GM18499 (cell line): ENCODE results near the gene ZNF496.
"Not testable (repeated sequence)": the region's sequence is repeated elsewhere in the genome, so short reads cannot be mapped to it uniquely, and the experiment has no call there.

Experiments
- ATAC-seq: cut with Tn5 transposase; IDR thresholded peaks from one replicate; pipeline ENCODE4 v1.9.1; 2021; ENCODE audit warnings: moderate number of reproducible peaks; ENCODE audit not compliant: insufficient read depth, unreplicated experiment

Gene ZNF496

DNA sequence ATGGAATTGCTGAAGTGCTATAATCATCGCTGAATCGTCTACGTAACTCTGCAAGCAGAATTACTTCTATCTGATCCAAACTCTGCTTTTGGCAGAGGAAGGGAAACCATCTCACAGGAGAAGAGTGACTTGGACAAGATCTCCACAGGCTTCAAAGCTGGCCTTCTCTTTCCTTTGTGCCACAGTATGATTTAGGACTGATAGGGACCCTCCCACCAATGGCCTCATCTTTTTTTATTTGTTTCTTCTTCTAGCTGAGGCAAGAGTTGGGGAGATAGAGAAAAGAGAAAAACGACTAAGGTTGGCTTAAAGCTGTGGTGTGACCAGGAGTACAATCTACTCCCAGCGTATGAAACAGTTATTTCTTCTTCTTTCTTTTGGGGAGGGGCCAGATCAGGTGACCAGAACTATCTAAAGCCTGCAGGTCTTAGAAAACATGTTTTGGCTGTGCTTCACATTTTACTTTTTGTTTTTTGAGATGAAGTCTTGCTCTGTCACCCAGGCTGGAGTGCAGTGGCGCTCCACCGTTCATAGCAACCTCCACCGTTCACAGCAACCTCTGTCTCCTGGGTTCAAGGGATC lies 35.0 kb downstream of the ZNF496 start:
- ATAC-seq, result no peak

DNA sequence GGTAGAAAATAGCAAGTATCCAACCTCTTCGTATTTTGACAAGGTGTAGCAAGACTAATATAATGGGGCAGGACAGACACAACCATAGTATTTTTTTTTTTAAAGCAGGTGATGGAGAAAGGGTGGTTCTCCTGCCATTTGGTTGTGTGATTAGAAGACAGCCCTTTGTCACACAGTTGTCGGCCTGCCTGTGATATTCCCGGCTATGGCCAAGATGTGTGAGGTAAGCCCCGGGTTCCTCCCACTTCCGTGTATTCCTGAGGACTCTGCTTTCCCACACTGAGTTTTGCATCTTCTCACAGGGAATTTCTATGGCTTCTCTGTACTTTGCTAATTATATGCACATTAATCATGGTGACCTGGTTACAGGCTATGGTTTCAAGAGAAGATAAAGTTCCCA lies 35.9 kb downstream of the ZNF496 start:
- no peak for ATAC-seq

DNA sequence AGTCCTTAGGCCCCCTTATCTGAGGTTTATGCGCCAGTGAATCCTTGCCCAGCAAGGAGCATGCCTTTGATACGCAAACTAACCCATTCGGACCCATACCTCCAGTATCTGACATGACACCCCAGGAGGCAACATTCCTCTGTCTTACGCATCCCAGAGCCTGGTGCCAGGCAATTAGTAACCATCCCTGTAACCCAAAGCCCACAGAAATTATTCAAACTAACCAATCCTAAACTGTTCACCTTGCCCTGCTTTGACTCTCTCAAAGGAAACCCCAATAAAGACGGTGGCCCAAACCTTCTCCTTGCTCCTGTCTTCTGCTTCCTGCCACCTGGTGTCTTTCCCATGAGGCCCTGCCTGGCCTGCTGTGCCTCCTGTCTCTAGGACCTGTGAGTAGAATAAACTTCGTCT lies 36.4 kb downstream of the ZNF496 start:
- no peak for ATAC-seq

DNA sequence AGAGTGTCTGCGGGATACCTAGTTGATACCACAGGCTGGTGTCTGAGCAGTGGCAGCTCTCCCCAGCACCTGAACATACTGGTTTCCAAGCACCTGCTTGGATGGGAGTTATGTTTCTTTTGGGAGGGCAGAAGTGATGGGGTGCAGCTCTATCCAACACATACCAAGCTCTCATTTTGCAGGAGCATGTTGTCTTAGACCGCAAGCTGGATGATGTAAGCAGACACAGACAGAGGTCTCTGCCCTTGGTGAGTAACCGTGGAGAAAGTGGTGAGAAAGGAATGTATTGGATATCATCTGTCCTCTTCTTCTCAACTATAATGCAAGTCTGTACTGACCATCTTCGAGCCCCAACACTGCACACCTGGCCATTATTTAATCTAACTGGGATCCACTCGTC lies 37.4 kb downstream of the ZNF496 start:
- no peak for ATAC-seq

DNA sequence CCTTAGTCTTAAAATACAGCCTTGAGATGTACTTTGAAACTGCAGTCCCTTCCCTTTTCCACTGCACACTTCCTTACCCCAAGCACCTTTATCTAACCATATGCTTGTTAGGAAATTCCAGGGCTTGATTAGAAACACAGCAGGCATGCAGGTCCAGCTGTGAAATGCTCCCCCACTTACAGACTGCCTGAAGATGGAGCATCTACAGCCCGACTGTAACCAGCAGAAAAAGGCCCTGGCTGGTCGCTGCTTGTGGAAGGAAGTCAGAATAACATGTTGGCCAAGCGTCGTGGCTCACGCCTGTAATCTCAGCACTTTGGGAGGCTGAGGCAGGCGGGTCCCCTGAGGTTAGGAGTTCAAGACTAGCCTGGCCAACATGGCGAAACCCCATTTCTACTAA lies 38.6 kb downstream of the ZNF496 start:
- no peak for ATAC-seq

DNA sequence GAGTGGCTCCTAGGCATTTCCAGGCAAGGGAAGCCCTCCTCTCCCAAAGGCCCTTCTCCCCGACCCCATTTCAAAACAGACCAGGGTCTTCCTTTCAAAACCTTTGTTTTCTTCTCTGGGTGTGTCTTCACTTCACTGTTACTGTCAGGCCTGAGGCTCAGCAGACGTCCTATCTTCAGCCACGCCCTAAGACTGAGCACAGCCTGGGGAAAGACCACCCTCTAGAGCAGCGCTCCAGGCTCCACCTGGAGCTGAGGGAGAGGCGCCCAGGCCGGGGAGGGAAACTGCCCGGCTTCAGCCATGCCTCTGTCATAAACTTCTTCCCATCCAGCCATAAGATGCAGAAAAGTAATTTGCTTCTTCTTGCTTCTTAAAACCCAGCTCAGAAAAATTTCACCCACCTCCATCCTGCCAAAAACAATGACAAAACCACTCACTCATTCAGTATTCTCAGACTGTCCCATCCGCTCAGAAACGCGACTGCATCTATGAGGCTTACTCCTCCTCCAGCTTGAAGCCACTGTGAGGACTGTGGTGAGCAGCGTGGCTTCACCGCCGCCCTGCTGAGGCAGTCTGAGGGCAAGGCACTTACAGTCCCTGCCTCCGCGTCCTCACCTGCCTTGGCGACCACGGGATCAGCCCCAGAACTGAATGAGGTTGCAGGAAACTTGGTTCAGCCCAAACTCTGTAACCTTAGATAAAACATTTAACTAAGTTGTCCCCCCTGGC lies 39.7 kb downstream of the ZNF496 start:
- ATAC-seq, result no peak

DNA sequence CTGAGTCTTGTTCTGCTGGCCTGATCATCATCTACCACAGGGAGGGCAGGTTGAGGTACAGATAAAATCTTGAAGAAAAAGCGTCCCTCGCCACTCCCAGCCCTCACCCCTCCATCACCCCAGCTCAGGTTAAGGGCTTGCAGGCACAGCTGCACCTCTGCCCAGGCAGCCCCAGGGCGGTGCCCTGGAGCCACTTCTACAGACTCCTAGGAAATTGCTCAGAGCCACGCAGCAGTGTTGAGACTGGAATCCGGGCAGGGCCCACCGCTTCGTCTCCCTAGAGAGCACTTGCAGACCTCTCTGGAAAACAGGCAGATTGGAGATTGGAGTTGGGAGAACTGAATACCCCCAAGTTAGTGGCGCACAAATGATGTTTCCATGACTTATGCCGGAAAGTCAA lies 40.5 kb downstream of the ZNF496 start:
- ATAC-seq, result no peak

DNA sequence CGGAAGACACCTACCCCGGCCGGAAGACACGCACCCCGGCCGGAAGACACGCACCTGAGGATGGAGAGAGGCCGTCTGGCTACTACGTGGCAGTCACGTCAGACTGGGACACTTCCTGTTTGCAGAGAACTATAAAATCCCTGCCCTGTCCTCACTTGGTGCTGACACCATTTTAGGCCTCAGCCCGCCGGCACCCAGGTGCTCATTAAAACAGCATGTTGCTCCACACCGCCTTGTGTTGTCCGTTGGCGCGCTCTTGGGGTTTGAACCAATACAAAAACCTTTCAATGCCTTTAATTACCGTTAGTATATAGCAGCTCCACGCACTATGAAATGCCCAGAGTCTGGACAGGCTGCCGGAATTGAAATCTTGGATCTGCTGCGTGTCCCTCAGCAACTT lies 41.1 kb downstream of the ZNF496 start:
- ATAC-seq, result no peak

DNA sequence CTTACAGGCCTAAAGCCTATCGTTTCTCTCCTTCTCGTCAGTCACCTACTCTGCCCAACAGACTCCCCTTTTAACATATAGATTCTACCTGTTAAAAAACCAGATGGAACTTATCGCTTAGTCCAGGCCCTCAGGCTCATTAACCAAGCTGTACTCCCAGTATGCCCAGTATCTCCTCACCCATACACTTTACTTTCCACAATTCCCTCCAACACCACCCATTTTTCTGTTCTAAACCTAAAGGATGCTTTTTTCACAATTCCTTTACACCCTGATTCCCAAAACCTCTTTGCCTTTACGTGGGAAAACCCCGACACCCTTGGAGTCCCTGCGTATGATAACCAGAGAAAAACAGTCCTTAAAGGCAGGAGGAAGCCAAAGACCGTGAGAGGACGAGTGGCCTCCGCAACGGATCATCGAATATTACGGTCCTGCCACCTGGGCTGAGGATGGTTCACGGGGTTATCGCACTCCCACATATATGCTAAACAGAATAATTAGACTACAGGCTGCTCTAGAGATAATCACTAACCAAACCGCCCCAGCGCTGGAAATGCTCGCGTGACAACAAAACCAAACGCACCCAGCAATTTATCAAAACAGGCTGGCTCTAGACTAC lies 42.3 kb downstream of the ZNF496 start:
- not testable (repeated sequence) for ATAC-seq

DNA sequence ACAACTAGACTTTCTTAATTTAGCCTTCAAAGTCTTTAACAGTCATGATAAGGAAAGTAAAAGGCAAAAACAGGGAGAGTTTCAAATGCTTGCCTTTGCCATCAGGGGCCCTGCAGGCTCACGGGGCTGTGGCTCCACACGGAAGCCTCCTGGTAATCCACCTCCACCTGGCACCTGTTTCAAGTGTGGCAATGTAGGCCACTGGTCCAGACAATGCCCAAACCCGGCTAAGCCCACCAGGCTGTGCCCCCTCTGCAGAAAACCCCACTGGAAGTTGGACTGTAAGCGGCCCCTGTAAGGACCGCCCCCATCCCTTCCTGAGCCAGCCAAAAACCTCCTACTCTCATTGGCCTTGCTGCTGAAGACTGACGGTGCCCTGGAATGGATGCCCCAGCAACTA lies 43.3 kb downstream of the ZNF496 start:
- no peak for ATAC-seq

DNA sequence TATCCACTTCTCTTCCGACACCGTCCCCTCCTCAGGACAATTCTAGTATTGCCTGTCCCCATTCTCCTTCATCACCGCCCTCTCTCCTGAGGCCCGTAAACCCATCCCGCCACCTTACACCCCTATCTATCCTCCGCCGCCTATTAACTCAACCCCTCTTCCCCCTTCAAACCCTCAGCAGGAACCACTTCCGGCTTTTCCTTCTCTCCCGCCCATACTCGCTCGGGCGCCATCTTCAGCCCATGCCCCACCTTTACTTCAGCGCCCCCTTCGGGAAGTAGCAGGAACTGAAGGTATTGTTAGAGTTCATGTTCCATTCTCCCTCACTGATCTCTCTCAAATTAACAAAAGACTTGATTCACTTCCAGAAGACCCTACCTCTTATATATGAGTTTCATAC lies 44.2 kb downstream of the ZNF496 start:
- ATAC-seq, result no peak

DNA sequence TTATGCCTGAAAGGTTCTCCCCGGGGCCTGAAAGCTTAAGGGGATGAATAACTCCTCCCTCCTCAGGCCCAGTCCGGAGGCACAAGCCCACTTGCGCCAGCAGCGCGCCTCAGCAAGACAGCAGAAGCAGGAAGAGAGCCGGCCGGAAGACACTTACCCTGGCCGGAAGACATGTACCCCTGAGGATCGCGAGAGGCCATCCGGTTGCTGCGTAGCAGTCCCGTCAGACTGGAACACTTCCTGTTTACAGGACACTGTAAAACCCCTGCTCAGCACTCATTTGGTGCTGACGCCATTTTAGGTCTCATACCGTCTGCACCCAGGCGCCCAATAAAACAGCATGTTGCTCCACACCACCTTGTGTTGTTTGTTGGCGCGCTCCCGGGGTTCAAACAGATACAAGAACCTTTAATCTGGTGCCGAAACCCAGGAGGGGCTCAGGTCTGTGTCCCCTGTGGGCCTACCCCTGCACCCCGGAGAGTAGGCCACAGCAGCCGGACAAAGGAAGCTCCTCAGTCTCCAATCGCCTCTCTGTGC lies 45.5 kb downstream of the ZNF496 start:
- no peak for ATAC-seq

DNA sequence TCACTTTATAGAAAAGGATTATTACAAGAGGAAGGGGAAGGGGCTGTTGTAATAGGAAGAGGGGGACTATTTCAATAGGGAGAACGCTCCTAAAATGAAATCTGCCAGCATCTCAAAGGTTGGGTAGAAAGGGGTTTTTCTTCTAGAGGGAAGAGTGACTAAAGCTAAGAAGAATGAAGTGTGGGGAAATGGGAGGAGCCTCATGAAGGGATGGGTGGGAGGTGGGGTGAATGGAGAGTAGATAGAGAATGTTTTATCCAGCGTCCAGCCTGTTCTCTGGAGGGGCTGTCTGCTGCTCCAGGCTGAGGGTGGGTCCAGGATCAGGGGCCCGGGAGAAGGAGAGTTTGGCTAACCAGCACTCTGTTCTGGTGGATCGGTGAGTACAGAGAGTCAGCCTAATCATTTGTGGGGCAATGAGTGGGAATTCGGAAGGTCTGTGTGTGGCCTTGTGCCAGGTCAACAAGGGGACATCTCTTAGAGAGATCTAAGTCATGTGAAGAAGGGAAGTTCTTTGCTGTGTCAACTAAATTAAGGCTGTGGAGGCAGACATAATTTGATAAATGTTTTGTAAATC lies 50.6 kb downstream of the ZNF496 start:
- ATAC-seq, result no peak

DNA sequence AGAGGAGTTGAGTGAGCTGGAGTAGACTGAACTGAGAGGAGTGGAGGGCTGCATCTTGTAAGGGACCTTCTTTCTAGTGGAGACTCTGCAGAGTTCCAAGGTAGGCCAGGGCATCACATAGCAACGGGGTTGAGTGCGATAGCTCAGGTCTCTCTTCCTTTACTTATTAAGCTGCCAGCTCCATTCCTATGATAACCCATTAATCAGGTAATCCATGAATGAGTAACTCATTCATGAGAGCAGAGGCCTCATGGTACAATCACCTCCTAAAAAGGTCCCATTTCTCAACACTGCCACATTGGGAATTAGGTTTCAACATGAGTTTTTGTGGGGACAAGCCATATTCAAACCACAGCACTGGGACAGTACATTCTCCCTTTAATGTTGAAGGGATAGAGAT lies 54.5 kb downstream of the ZNF496 start:
- no peak for ATAC-seq

DNA sequence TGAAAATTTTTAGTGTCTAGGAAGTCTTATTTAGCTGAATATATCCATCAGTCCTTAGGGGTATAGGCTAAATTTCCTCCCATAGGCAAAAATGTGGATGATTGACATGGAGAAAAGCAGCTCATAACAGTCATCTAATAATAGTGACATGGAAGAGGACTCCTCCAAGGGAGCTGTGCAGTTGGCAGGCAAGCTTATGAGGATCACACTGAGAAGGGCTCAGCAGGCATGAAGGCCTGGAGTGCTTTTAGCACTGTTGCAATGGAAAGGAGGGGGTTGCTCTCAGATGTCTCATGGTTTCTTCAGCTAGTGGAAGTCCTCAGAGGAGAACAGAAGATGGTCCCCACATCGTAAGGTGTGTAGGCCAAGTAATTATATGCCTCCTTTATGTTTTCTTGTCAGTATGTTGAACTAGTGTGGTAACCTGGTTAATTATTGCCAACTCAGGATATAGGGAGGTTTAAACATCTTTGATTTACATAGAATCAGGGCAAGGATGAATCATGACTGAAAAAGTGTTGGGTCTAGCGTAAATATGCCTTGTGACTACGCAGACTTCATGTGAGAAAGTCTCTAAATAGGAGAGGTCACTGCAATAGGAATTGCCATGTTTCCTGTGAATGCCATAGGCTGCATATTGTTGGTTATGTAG lies 56.9 kb downstream of the ZNF496 start:
- no peak for ATAC-seq

DNA sequence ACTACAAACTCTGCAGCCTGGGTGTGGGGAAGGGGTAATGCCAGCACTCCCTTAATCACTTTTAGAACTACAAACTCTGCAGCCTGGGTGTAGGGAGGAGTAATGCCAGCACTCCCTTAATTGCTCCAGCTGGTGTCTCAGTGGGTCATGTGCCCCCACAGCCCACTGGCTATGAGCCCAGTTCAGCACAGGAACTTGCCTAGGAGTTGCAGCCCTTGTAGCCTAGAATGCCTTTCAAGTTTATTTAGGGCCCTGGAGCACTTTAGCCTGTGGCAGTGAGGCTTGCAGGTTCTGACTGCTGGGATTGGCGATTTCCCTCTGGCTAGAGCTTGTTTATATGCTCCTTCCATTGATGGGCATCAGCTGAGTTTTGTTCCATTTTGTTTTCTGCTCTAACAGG lies 58.7 kb downstream of the ZNF496 start:
- ATAC-seq, result no peak

DNA sequence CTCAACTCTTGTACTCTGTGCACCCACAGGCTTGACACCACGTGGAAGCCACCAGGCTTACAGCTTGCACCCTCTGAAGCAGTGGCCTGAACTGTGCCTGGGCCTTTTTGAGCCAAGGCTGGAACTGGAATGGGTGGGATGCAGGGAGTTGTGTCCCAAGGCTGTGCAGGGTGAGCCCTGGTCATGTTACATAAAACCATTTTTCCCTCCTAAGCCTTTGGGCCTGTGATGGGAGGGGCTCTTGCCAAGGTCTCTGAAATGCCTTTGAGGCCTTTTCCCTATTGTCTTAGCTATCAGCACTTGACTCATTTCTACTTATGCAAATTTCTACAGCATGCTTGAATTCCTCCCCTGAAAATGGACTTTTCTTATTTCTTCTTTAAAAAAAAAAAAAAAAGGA lies 61.7 kb downstream of the ZNF496 start:
- ATAC-seq, result no peak

DNA sequence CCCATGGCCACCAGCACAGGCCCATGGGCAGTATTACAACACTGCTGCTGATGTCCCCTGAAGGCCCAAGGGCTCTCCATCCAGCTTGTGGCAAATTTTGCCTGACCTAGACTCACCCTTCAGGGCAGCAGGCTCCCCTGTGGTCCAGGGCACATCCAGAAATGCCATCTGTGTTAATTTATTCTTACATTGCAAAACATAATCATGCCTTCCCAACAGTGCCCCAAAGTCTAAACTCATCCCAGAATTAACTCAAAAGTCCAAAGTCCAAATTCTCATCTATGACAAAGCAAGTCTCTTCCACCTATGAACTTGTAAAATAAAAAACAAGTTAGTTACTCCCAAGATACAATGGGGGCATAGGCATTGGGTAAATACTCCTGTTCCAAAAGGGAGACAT lies 62.5 kb downstream of the ZNF496 start:
- ATAC-seq, result no peak

DNA sequence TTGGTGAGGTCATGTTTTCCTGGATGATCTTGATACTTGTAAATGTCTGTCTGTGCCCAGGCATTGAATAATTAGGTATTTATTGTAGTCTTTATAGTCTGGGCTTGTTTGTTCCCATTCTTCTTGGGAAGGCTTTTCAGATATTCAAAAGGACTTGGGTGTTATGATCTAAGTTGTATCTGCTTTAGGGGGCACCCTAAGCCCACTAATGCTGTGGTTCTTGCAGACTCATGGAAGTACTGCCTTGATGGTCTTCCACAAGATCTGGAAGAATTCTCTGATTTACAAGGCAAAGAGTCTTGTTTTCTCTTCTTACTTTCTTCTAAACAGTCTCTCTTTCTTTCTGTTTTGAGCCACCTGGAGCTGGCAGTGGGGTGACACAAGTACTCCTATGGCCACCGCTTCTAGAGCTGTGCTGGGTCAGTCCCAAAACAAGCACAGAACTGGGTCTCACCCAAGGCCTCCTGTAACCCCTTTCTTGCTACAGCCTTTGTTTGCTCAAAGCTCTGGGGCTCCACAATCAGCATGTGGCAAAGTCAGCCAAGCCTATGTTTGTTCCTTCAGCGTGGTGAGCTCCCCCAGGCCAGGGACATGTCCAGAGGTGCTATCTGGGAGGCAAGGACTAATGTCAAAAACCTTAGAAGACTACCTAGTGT lies 63.1 kb downstream of the ZNF496 start:
- no peak for ATAC-seq

DNA sequence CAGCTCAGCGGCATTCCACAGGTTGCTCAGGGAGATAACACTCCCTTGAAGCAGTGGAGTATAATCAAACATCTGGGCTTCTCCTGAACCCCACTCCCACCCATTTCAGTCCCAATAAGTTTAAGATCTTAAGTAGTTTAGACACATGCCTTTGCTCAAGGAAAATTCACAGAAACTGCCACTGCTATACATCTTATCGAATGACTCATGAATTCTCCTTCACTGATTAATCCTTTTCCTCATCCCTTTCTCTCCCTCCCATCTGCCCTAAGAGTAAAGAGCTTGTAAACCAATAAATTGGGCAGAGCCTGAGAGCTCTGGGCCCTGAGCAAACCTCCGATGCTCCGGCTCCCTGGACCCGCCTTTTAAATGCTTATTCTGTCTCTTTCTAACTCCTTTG lies 65.6 kb downstream of the ZNF496 start:
- ATAC-seq, result no peak
